H9 (cell line): ENCODE results near the gene PKDCC. TPM values are rescaled to one million over a fixed set of nuclear protein-coding genes. Genes with fewer than 3 reads are reported as not detected.

ENCODE experiments used
- DNase-seq: peaks from one replicate; pipeline ENCODE4 v3.0.0-alpha.2; 2017
- H2AFZ ChIP-seq: one replicate; pipeline ENCODE4 v1.6.1; 2013; ENCODE audit warnings: mild to moderate bottlenecking, low read length, control low read depth, moderate library complexity
- H2AK5ac ChIP-seq: 2 replicates; pipeline ENCODE4 v1.6.1; 2013; ENCODE audit warnings: low read length, control low read depth, mixed read lengths; ENCODE audit not compliant: insufficient read length
- H2BK120ac ChIP-seq: one replicate; pipeline ENCODE4 v1.6.1; 2013; ENCODE audit warnings: low read depth, mild to moderate bottlenecking, low read length, control low read depth, inconsistent platforms; ENCODE audit not compliant: poor library complexity, severe bottlenecking
- H2BK12ac ChIP-seq: 2 replicates; pipeline ENCODE4 v1.6.1; 2013; ENCODE audit warnings: low read length, control low read depth, mixed read lengths, low read depth; ENCODE audit not compliant: insufficient read length
- H2BK15ac ChIP-seq: 2 replicates; pipeline ENCODE4 v1.6.1; 2013; ENCODE audit warnings: low read depth, low read length, control low read depth
- H2BK20ac ChIP-seq: one replicate; pipeline ENCODE4 v1.6.1; 2013; ENCODE audit warnings: low read depth, mild to moderate bottlenecking, low read length, control low read depth, inconsistent platforms; ENCODE audit not compliant: poor library complexity, severe bottlenecking
- H2BK5ac ChIP-seq: 2 replicates; pipeline ENCODE4 v1.6.1; 2013; ENCODE audit warnings: low read length, control low read depth, mixed read lengths; ENCODE audit not compliant: insufficient read length
- H3K14ac ChIP-seq: 2 replicates; pipeline ENCODE4 v1.6.1; 2013; ENCODE audit warnings: low read length, control low read depth; ENCODE audit not compliant: insufficient read depth
- H3K18ac ChIP-seq: 2 replicates; pipeline ENCODE4 v1.6.1; 2013; ENCODE audit warnings: low read depth, mild to moderate bottlenecking, mixed read lengths, low read length, control low read depth; ENCODE audit not compliant: insufficient read length
- H3K23ac ChIP-seq: 2 replicates; pipeline ENCODE4 v1.6.1; 2013; ENCODE audit warnings: low read length, control low read depth, mixed read lengths, low read depth; ENCODE audit not compliant: insufficient read length
- H3K23me2 ChIP-seq: 2 replicates; pipeline ENCODE4 v1.6.1; 2013; ENCODE audit warnings: low read depth, mild to moderate bottlenecking, mixed read lengths, low read length, control low read depth; ENCODE audit not compliant: insufficient read length, poor library complexity, severe bottlenecking
- H3K27ac ChIP-seq: 2 replicates; pipeline ENCODE4 v1.5.1; 2013; ENCODE audit warnings: low read length, control low read depth, mixed read lengths, low read depth; ENCODE audit not compliant: insufficient read length
- H3K27me3 ChIP-seq: 2 replicates; pipeline ENCODE4 v1.6.1; 2013; ENCODE audit warnings: low read length, control low read depth, inconsistent platforms; ENCODE audit not compliant: insufficient read depth
- H3K4ac ChIP-seq: 2 replicates; pipeline ENCODE4 v1.6.1; 2013; ENCODE audit warnings: low read depth, mild to moderate bottlenecking, control low read depth, inconsistent platforms, low read length, moderate library complexity
- H3K4me1 ChIP-seq: 2 replicates; pipeline ENCODE4 v1.6.1; 2013; ENCODE audit warnings: low read length, control low read depth, inconsistent platforms; ENCODE audit not compliant: insufficient read depth
- H3K4me2 ChIP-seq: 2 replicates; pipeline ENCODE4 v1.6.1; 2013; ENCODE audit warnings: low read length, control low read depth, mixed read lengths; ENCODE audit not compliant: insufficient read length, insufficient read depth
- H3K56ac ChIP-seq: 2 replicates; pipeline ENCODE4 v1.6.1; 2013; ENCODE audit warnings: low read depth, mild to moderate bottlenecking, mixed read lengths, low read length, control low read depth; ENCODE audit not compliant: insufficient read length
- H3K79me1 ChIP-seq: 2 replicates; pipeline ENCODE4 v1.6.1; 2013; ENCODE audit warnings: low read depth, mild to moderate bottlenecking, moderate library complexity, low read length, control low read depth, inconsistent platforms; ENCODE audit not compliant: insufficient read depth, poor library complexity, severe bottlenecking
- H3K79me2 ChIP-seq: 2 replicates; pipeline ENCODE4 v1.6.1; 2013; ENCODE audit warnings: low read length, control low read depth, inconsistent platforms; ENCODE audit not compliant: insufficient read depth
- H3K9ac ChIP-seq: 2 replicates; pipeline ENCODE4 v1.6.1; 2013; ENCODE audit warnings: low read length, control low read depth, mixed read lengths; ENCODE audit not compliant: insufficient read length; ENCODE audit errors: extremely low read depth
- H3K9me3 ChIP-seq: one replicate; pipeline ENCODE4 v1.6.1; 2013; ENCODE audit warnings: low read depth, low read length, inconsistent platforms; ENCODE audit not compliant: control insufficient read depth
- H3T11ph ChIP-seq: one replicate; pipeline ENCODE4 v1.6.1; 2013; ENCODE audit warnings: mild to moderate bottlenecking, low read length, control low read depth, inconsistent platforms
- H4K20me1 ChIP-seq: one replicate; pipeline ENCODE4 v1.6.1; 2013; ENCODE audit not compliant: control insufficient read depth, insufficient read length, insufficient read depth
- H4K5ac ChIP-seq: 2 replicates; pipeline ENCODE4 v1.6.1; 2013; ENCODE audit warnings: low read depth, mild to moderate bottlenecking, mixed read lengths, low read length, control low read depth; ENCODE audit not compliant: insufficient read length
- H4K8ac ChIP-seq: replicated peaks from 2 replicates; pipeline ENCODE4 v1.6.1; 2013; ENCODE audit warnings: low read length, control low read depth, mixed read lengths, low read depth; ENCODE audit not compliant: insufficient read length
- H4K91ac ChIP-seq: 2 replicates; pipeline ENCODE4 v1.6.1; 2013; ENCODE audit warnings: low read depth, mild to moderate bottlenecking, moderate library complexity, mixed read lengths, low read length, control low read depth; ENCODE audit not compliant: insufficient read length
- H3K27ac Mint-ChIP-seq, 3 experiments: 2 replicates in 2 of 3; 3 replicates in 1 of 3; pipeline ENCODE4 v1.8.0; 2020 to 2021; ENCODE audit warnings: mixed read lengths in 3 of 3, mild to moderate bottlenecking in 1 of 3, moderate library complexity in 1 of 3
- H3K27me3 Mint-ChIP-seq: 2 replicates; pipeline ENCODE4 v1.8.0; 2021; ENCODE audit warnings: low read depth, mild to moderate bottlenecking, moderate library complexity, mixed read lengths
- H3K36me3 Mint-ChIP-seq, 3 experiments: 2 replicates in 2 of 3; 3 replicates in 1 of 3; pipeline ENCODE4 v1.8.0; 2020 to 2021; ENCODE audit warnings: low read depth in 3 of 3, mixed read lengths in 3 of 3; ENCODE audit not compliant: insufficient read depth in 1 of 3
- H3K4me1 Mint-ChIP-seq, 2 experiments: 2 replicates each; pipeline ENCODE4 v1.8.0; 2020; ENCODE audit warnings: mixed read lengths in 2 of 2
- H3K4me3 Mint-ChIP-seq, 2 experiments: 2 replicates in 1 of 2; 3 replicates in 1 of 2; pipeline ENCODE4 v1.8.0; 2020 to 2021; ENCODE audit warnings: mild to moderate bottlenecking in 2 of 2, mixed read lengths in 2 of 2, moderate library complexity in 1 of 2
- H3K9me3 Mint-ChIP-seq, 2 experiments: 2 replicates in 1 of 2; 3 replicates in 1 of 2; pipeline ENCODE4 v1.8.0; 2020; ENCODE audit warnings: mild to moderate bottlenecking in 2 of 2, mixed read lengths in 2 of 2, moderate library complexity in 1 of 2
- CTCF ChIP-seq: fragments of 200-600 bp; sonication (generic); conservative IDR thresholded peaks from 3 replicates; pipeline ENCODE4 v1.8.0; 2021; ENCODE audit warnings: antibody characterized with exemption, mild to moderate bottlenecking
- WGBS: extraction: QIAGEN DNeasy Blood & Tissue Kit; methylation state at CpG from one replicate; pipeline ENCODE4 v1.1.7; 2013; ENCODE audit warnings: missing lambda C conversion rate, low lambda C conversion rate, mixed read lengths; ENCODE audit not compliant: insufficient read length; ENCODE audit errors: extremely low coverage; 5-methylcytosine and 5-hydroxymethylcytosine counted together
- total RNA-seq: library from RNA; stranded (reverse); gene quantifications from 2 replicates; pipeline ENCODE4 v1.2.1, GENCODE V29; 2021

PKDCC gene
- total RNA-seq, 1 experiment from 2014 or later: 134 TPM

GRCh38 chr2:42026272-42026671 lies 21.5 kb upstream of the PKDCC start:
- H3K23ac ChIP-seq: no peak overlapping the region
- H4K20me1 ChIP-seq: no peaks in the 10 kb centered on the region
- H3K14ac ChIP-seq: no peak overlapping the region
- Mint-ChIP-seq H3K4me3 (no peak overlapping the region), H3K27me3 (peaks cover 20% of the 10 kb centered on the region), H3K36me3 (peaks cover 3 to 12% (median 9%) of the 10 kb centered on the region in 3 experiments; a peak in 6 of 7 replicates), H3K9me3 (peaks cover 6 to 11% of the 10 kb centered on the region in 2 experiments; a peak in 4 of 5 replicates), H3K4me1 (peaks cover 56 to 58% of the 10 kb centered on the region in 2 experiments), H3K27ac (no peak overlapping the region)
- H3K4me1 ChIP-seq: peaks cover 14% of the 10 kb centered on the region; the same call in 1 of the 2 replicates
- no peak overlapping the region for H4K5ac ChIP-seq
- H3K4me2 ChIP-seq: no peak overlapping the region
- H3K79me2 ChIP-seq: no peaks in the 10 kb centered on the region
- no peak overlapping the region for H4K91ac ChIP-seq
- H3K27ac ChIP-seq: no peak overlapping the region
- no peaks in the 10 kb centered on the region for H3K23me2 ChIP-seq
- H3K18ac ChIP-seq: no peak overlapping the region
- H3K27me3 ChIP-seq: peaks cover under 1% of the 10 kb centered on the region; the same call in 1 of the 2 replicates
- no peak overlapping the region for H4K8ac ChIP-seq
- no peak overlapping the region for H3T11ph ChIP-seq
- H3K9ac ChIP-seq: no peak overlapping the region
- H2AFZ ChIP-seq: no peak overlapping the region
- no CpG with 5 or more reads among the region's 5 CpGs for WGBS
- H2BK20ac ChIP-seq: no peak overlapping the region
- no peaks in the 10 kb centered on the region for H3K9me3 ChIP-seq
- H2BK12ac ChIP-seq: no peak overlapping the region
- no peak for DNase-seq
- H3K4ac ChIP-seq: no peak overlapping the region
- no peak overlapping the region for H2BK5ac ChIP-seq
- H3K79me1 ChIP-seq: no peaks in the 10 kb centered on the region
- no peak overlapping the region for H3K56ac ChIP-seq
- TF ChIP-seq CTCF: no peak
- H2BK15ac ChIP-seq: no peak overlapping the region
- H2BK120ac ChIP-seq: no peak overlapping the region
- H2AK5ac ChIP-seq: no peak overlapping the region
